Measurements from ENCODE around the gene MAGED2.

The MAGED2 gene

DNA sequence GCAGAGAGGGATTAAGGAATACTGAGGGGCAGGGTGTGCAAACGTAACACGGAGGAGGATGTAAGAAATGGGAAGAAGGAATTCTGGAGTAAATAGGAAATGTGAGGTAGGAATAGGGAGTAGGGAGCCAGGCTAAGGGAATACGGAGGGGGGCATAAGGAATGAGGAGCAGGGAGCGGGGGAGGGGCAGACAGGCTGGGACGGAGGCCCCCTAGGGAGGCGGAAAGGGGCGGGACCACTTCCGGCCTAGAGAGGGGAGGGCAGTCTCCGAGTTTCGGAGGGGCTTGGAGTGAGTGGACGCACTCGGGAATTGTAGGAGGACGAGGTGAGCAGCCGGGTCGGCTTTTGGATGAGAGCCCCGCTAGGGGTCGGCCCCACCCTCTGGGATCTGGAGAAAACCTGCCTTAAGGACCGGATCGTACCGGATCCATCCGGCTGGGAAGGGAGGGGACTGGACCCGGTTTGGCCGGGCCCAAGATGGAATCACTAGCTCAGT lies 612 bp downstream of the MAGED2 start:
- no peak for TF ChIP-seq ZNF274 (IDR thresholded peaks at IDR 0.05; ENCODE audit: low read depth, low read length)
- peak overlapping the region; percentile 64 for H3K4me3 ChIP-seq (ENCODE audit: low read length)

DNA sequence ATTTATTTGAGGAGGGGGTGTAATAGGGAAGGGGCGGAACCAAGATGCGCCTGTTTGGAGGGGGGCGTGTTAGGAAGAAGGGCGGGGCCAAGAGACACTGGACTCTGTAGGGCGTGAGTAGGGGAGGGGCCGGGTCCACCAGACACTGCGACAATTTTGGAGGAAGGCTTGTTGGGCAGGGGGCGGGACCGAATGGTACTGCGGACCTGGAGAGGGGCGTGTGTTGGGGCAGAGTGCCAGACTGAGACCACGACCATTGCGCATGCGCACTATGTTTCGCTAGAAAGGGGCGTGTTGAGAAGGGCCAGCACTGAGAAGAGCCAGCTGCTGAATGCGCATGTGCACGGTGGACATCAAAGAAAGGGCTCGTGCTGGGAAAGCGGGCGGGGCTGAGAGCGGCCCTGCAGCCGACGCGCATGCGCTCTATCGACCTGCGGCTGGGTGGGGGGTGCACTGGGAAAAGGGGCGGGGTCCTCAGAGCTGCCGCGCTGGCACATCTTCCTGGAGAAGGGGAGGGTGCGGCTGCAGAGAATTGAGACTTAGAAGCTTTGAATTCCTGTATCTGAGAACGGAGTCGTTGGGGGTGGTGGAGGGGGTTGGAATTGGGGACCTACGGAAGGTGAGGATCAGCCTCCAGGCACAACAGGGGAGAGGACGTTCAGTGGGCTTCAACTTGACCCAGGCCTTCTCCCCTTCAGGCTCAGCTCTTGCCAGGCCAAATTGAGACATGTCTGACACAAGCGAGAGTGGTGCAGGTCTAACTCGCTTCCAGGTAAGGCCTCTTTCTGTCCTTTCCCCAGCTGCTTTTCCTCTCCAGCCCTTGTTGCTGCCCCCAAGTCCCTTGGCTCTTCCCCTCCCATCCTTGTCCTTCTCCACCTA lies 1.3 kb downstream of the MAGED2 start:
- no peak for TF ChIP-seq ZNF274 (IDR thresholded peaks at IDR 0.05; ENCODE audit: low read depth, low read length)
- peak overlapping the region; percentile 66 for H3K4me3 ChIP-seq (ENCODE audit: low read length)

DNA sequence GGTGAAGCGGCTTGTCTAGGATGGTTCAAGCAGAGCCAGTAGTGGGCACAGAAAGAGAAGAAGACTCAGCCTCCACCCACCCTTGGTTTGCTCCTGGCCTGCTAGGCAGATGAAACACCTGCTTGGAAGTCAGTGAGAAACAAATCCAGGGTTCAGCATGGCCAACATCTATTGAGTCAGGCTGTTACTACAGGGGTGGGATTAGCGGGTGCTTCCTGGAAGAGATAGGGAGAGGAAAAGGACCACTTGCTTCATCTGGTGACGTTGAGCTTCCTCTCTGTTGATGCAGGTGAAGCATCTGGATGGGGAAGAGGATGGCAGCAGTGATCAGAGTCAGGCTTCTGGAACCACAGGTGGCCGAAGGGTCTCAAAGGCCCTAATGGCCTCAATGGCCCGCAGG lies 3.0 kb downstream of the MAGED2 start:
- no peak overlapping the region for H3K4me3 ChIP-seq (ENCODE audit: low read length)
- TF ChIP-seq ZNF274 (IDR thresholded peaks at IDR 0.05; ENCODE audit: low read depth, low read length), result no peak

DNA sequence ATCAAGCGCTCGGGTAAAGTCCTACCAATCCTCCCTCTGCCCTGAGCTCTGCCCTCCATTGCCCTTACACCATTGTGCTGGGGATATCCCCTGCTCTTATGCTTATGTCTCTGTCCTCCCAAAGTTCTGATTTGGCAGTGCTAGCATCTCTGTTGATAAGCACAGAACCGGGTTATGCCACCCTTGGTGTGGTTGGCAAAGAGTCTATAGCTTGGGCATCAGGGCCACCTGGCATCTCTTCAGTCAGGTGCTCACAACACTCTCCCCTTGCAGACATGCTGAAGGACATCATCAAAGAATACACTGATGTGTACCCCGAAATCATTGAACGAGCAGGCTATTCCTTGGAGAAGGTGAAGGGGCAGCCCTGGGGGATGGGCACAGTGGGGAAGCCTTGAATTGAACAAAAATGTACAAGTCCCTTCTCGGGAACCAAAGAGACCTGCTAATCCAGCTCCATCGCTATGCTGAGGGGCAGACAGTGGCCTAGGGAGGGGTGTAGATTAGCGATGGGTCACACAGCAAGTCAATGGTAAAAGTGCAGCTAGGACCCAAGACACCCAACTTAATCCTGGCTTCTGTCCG lies 3.8 kb downstream of the MAGED2 start:
- no peak for TF ChIP-seq ZNF274 (IDR thresholded peaks at IDR 0.05; ENCODE audit: low read depth, low read length)
- no peak overlapping the region for H3K4me3 ChIP-seq (ENCODE audit: low read length)

DNA sequence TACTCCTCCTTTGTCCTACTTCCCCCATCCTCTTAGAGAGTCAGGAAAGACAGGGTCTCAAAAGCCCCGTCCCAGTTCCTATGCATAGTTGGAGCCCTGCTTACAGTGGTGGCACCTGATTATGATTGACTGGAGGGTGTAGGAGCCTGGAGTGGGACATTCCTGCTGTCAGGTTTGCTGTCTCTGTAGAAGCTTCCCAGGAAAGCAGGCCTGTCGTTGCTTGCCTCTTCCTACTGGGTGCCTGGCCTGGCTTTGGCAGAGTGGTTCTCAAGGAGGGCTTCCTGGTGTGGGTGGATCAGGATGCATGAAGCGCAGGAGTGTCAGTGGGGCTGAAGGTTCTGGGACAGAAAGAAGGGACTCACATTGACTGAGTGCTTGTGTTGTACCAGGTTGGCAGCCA lies 4.8 kb downstream of the MAGED2 start:
- TF ChIP-seq ZNF274 (IDR thresholded peaks at IDR 0.05; ENCODE audit: low read depth, low read length), result no peak
- H3K4me3 ChIP-seq (ENCODE audit: low read length), result no peak overlapping the region

DNA sequence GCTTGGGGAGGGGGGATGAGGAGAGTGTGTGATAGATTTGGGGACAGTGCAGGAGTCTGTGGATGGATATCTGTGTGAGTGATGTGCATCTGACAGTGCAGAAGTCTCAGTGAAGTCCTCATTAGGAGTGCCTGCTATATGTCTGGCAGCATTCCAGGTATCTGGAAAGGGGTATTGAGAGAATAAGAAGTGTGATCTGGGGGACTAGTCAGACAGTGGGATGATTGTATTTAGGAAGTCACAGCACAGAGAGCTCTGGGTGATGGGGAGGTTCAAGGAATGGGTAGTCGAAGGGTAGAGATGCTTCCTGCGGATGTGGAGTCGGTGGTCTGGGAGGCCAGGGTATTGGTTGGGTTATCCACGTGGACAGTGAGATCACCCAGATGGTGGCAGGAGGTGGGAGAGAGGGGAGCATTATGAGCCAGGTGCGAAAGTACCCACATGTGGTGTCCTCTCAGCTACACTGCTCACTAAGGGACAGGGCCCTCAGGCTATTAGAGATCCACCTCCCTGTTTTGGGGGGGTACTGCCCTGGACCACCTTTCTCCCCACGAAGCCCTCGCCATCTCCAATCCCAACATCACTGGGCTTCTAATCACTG lies 9.8 kb downstream of the MAGED2 start:
- no peak for TF ChIP-seq ZNF274 (IDR thresholded peaks at IDR 0.05; ENCODE audit: low read depth, low read length)
- H3K4me3 ChIP-seq (ENCODE audit: low read length), result no peak overlapping the region

DNA sequence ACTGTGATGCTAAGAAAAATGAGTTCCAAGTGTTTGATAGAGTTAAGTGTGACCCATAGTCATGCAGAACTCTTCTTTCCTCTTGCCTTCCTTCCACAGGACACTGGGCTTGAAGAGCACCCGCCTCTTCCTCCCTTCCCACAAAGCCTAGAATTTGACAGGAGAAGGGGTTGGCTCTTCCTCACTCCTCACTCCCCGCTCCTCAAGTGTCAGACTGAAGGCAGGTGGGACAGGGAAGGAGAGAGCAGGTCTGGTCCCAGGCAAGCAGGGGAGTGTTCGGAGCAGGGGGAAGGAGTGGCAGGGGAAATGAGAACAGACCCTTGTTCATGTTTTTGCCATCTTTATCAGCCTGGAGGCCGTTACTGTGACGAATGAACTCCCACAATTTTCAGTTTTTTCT lies 10.7 kb downstream of the MAGED2 start:
- no peak overlapping the region for H3K4me3 ChIP-seq (ENCODE audit: low read length)
- no peak for TF ChIP-seq ZNF274 (IDR thresholded peaks at IDR 0.05; ENCODE audit: low read depth, low read length)

DNA sequence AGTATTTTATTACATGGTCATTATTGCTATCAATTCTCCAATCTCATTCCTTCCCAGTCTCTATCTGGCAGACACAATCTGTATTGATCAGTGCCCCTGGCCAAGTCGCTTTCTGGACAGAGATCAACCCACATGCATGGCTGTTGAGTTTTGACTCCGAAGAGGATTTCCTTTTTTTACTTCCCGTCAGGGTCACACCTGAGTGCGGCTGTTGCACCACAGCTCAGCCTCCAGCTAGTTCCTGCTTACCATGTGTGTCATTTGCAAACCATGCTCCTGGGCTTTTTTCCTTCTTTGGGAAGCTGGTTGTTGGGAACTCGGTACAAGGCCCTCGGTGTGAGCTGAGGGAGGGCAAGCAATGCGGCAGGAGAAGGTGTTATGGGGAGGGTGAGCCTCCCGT lies 11.7 kb downstream of the MAGED2 start:
- no peak for TF ChIP-seq ZNF274 (IDR thresholded peaks at IDR 0.05; ENCODE audit: low read depth, low read length)
- no peak overlapping the region for H3K4me3 ChIP-seq (ENCODE audit: low read length)

DNA sequence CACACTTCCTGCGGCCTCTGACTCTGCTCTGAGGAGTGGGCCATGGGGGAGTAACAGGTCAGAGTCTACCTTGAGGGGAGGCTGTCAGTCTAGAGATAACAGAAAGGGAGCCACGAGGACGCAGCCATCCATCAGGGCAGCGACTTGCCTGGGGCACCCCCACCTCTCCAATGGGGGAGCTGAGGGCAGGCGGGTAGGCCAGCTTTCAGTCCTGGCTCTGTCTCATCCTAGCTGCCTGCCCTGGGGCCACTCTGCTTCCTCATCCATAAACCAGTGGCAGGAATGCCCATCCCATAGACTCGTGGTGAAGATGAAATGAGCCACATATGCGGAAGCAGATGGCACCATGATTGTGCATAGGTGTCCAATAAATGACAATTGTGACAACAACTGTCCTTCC lies 13.2 kb downstream of the MAGED2 start:
- H3K4me3 ChIP-seq (ENCODE audit: low read length), result no peak overlapping the region
- no peak for TF ChIP-seq ZNF274 (IDR thresholded peaks at IDR 0.05; ENCODE audit: low read depth, low read length)

DNA sequence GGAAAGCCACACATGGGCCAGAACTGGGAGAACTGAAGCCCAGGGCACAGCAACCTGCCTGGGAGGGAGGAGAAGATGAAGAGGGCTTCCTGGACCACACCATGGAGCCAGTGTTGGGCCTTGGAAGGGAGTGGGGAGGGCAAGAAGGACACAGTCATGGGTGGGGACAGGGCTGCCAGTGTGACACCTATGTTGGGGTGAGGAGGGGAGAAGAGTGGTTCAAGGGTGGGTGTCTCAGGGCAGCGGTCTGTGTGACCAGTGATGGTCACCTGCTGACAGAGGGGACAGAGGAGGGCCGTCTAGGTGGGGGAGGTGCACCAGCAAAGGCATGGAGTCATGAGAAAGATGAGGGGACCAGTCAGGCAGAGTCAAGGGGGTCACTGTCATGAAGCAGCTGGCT lies 13.8 kb downstream of the MAGED2 start:
- no peak for TF ChIP-seq ZNF274 (IDR thresholded peaks at IDR 0.05; ENCODE audit: low read depth, low read length)

DNA sequence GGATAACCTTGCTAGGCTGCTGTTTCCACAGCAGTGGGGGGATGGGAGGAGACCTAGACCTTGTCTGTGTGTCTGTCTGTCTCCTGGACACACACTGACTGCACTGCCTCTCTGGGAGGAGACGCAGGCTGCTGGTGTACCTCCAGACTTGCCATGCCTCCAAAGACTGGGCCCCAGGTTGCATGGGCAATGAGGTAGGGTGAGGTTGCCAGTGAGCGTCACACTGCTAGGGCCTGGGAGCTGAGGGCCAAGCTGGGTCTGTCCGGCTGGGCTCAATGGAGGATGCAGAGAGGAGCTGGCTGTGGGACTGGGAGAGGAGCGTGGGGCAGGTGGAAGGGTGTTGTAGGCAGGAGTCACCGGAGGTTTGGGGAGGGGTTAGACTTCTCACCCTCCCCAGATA lies 16.6 kb downstream of the MAGED2 start:
- TF ChIP-seq ZNF274 (IDR thresholded peaks at IDR 0.05; ENCODE audit: low read depth, low read length), result no peak
- no peak overlapping the region for H3K4me3 ChIP-seq (ENCODE audit: low read length)

More for the DNA sequence above, 13.8 kb downstream of the MAGED2 start:
- H3K4me3 ChIP-seq (ENCODE audit: low read length), result no peak overlapping the region

DNA sequence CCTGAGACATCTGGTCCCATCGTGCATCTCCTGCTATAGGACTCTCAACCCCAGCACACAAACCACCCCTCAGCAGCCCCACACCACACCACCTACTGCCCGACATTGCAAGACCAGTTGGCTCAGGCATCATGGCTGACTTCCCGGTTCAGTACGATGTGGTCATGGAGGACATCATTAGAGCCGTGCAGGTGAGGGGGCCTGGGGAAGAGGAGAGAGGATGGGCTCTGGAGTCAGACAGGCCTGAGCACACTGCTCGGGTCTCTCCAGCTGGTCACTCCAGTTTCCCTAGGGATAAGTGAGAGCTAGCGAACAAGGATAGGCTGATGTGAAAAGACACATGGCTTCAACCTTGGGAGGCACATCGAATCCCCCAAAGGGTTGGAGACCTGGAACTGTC lies 17.2 kb downstream of the MAGED2 start:
- no peak overlapping the region for H3K4me3 ChIP-seq (ENCODE audit: low read length)
- no peak for TF ChIP-seq ZNF274 (IDR thresholded peaks at IDR 0.05; ENCODE audit: low read depth, low read length)

DNA sequence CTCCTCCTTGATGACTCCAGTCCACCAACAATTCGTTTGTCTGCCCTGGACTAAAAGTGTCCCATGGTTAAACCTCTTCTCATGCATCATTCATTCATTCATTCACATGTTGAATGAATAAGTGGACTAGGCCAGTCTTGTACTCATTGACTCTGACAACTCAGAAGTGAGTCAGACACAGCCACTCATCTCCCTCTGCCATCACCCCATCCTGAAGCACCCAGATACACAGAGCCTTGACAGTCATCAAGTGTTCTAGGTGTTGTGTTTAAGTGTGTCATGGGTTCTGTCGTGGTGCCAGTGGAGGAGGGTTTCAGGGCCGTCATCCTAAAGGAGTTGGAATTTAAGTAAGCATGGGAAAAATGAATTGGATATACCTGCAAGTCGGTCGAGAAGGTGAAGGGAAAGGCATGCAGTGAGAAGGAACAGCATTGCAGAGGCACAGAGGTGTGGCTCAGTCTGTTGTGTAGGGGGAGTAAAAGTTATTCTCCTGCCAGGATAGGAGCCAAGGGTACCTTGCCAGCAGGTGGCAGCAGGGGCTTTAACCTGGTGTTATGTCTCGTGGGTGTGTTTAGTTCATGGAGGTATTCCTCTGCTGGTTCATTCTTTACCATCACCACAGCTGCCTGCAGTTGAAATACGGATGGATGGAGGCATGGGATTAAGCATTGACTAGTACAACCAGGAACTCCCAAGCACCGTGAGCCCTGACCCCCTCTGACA lies 18.3 kb downstream of the MAGED2 start:
- TF ChIP-seq ZNF274 (IDR thresholded peaks at IDR 0.05; ENCODE audit: low read depth, low read length), result no peak
- H3K4me3 ChIP-seq (ENCODE audit: low read length), result no peak overlapping the region

DNA sequence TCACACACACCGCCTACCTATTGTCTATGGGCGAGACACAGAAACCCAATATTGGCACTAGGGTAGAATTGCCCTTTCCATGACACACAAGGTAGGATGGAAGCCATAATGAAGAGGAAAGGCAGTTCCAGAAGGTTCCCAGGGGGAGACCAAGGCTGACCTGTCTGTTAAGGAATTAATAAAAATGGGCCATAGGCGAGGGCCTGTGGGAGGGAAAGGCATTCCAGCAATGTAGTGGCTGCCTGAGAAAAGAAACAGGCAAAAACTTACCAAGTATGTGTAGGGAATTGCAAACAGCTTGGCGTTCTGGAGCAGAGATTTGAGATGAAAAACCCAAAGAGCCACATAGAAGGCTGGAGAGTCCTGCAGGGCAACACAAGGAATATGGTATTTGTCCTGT lies 19.1 kb downstream of the MAGED2 start:
- H3K4me3 ChIP-seq (ENCODE audit: low read length), result no peak overlapping the region
- TF ChIP-seq ZNF274 (IDR thresholded peaks at IDR 0.05; ENCODE audit: low read depth, low read length), result no peak

Measured in GM08714 (cell line).